Naive B cell (primary cell): Measurements from ENCODE around the gene CCDC69. TPM values are rescaled to one million over a fixed set of nuclear protein-coding genes. Genes with fewer than 3 reads are reported as not detected.
A peak's percentile ranks its signal among the peaks of the same experiment; 100 is the strongest.

Experiments used
- ATAC-seq, 2 donors: fragments of 150-1000 bp; cut with Tn5 transposase; 2 replicates each; pipeline ENCODE4 v1.10.0; 2021; ENCODE audit warnings: low read depth in 2 of 2, mild to moderate bottlenecking in 2 of 2, moderate library complexity in 2 of 2
- DNase-seq: peaks from one replicate; pipeline ENCODE4 v3.0.0; 2022
- H3K27ac Mint-ChIP-seq, 6 donors: one replicate each; pipeline ENCODE4 v1.8.0; 2020 to 2022; ENCODE audit warnings: mild to moderate bottlenecking in 6 of 6, mixed read lengths in 6 of 6, moderate library complexity in 5 of 6, inconsistent platforms in 2 of 6
- H3K27me3 Mint-ChIP-seq, 3 donors: one replicate each; pipeline ENCODE4 v1.8.0; 2021 to 2022; ENCODE audit warnings: mixed read lengths in 3 of 3, mild to moderate bottlenecking in 1 of 3
- H3K36me3 Mint-ChIP-seq, 2 donors: one replicate each; pipeline ENCODE4 v1.8.0; 2020 to 2022; ENCODE audit warnings: mixed read lengths in 2 of 2, inconsistent platforms in 1 of 2, mild to moderate bottlenecking in 1 of 2
- H3K4me1 Mint-ChIP-seq, 3 donors: one replicate each; pipeline ENCODE4 v1.8.0; 2020 to 2022; ENCODE audit warnings: mixed read lengths in 3 of 3, inconsistent platforms in 1 of 3, mild to moderate bottlenecking in 1 of 3, moderate library complexity in 1 of 3
- H3K4me3 Mint-ChIP-seq, 8 donors: one replicate each; pipeline ENCODE4 v1.8.0; 2020 to 2022; ENCODE audit warnings: mild to moderate bottlenecking in 8 of 8, mixed read lengths in 8 of 8, moderate library complexity in 8 of 8, inconsistent platforms in 2 of 8
- H3K9me3 Mint-ChIP-seq, 7 donors: one replicate each; pipeline ENCODE4 v1.8.0; 2020 to 2022; ENCODE audit warnings: mixed read lengths in 7 of 7, mild to moderate bottlenecking in 5 of 7, inconsistent platforms in 2 of 7, moderate library complexity in 1 of 7
- polyA plus RNA-seq, 6 donors: library from polyadenylated mRNA; unstranded; fragments of 300-500 nt; fragmentation: Illumina TruSeq; gene quantifications; one replicate each; pipeline ENCODE4 v1.2.3, GENCODE V29; 2021; ENCODE audit warnings: low read depth in 6 of 6

Gene CCDC69
- polyA plus RNA-seq, 6 donors from 2014 or later = 76.4 to 143 (median 98.1) TPM

DNA sequence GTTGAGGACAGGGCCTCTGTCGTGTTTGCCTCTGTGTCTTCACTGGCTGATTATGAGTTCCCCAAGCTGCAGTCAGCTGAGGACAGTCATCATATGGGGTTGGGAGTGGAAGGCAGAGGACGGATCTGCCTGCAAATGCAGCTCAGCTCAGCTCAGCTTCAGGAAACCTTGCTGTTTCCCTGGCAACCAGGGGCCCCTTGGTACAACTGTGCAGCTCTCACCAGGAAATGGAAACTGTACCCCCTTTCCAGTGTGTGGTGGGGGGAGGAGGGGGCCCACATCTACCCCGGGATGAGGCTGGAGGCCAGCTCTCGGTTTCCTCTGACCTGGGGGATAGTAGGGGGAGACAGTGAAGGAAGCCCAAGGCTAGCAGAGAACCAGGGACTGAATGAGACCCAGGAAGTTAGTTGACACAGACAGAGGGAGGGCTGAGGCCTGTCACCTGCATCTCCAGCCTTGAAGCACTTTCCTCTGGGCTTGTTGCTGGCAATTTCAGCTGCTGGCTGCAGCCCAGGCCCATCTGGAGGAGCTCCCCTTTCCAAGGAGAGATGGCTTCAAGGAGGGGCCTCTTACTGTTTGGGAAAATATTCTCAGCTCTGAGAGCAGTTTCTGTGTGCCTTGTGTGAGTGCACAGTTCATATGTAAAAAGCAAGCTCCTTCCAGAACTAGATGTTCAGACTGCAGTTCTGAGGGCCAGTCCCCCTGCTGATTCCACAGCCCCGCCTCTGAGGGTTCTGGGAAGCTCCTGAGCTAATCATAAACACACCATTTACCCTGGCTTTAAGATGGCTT is 73.2 kb downstream of the CCDC69 start:
- ATAC-seq (peak; percentile 56 to 64), DNase-seq (peak; percentile 55)
- Mint-ChIP-seq H3K4me3 (peak overlapping the region; percentile 73 to 91 (median 84)), H3K27me3 (no peaks in the 10 kb centered on the region), H3K27ac (peak overlapping the region; percentile 93 to 97 (median 94)), H3K4me1 (peaks cover 85 to 96% (median 95%) of the 10 kb centered on the region in 3 donors), H3K9me3 (no peaks in the 10 kb centered on the region), H3K36me3 (peaks cover 5 to 13% of the 10 kb centered on the region in 2 donors)

- H3K27me3 Mint-ChIP-seq = no peaks in the 10 kb centered on the region
- peak overlapping the region in 7 of 8 donors; percentile 17 to 80 (median 66) for H3K4me3 Mint-ChIP-seq
- DNase-seq = no peak
- ATAC-seq = no peak
- peak overlapping the region; percentile 47 to 94 (median 80) for H3K27ac Mint-ChIP-seq
- H3K4me1 Mint-ChIP-seq = peaks cover 87 to 97% (median 96%) of the 10 kb centered on the region in 3 donors
- no peaks in the 10 kb centered on the region for H3K9me3 Mint-ChIP-seq
- peaks cover 6 to 24% of the 10 kb centered on the region in 2 donors for H3K36me3 Mint-ChIP-seq
Measured at GRCh38 chr5:151148583-151148982, 75.3 kb downstream of the CCDC69 start.

DNA sequence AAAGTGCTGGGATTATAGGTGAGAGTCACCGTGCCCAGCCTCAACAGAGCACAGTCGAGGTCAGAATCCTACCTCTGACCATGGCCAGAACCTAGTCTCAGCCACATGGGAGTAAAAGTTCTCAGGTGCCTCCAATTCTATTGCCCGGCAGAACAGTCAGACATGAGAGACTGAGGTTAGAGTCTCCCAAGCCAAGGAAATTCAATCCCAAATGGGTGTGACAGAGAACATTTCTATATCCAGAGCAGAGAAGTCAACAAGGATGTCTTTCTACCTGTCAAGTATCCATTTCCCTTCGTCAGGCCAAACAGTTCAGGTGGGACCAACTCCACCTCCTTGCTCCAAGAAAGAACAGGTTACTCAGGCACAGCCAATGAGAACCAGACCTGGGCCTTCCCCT is 76.9 kb downstream of the CCDC69 start:
- Mint-ChIP-seq H3K9me3 (no peaks in the 10 kb centered on the region), H3K4me1 (peaks cover 87 to 97% (median 96%) of the 10 kb centered on the region in 3 donors), H3K27ac (peak overlapping the region in 4 of 6 donors; percentile 66 to 94 (median 94)), H3K4me3 (peak overlapping the region in 1 of 8 donors; percentile 70), H3K27me3 (no peaks in the 10 kb centered on the region), H3K36me3 (peaks cover 4 to 20% of the 10 kb centered on the region in 2 donors)
- no peak for ATAC-seq
- no peak for DNase-seq

GRCh38 chr5:151146061-151146460 is 77.8 kb downstream of the CCDC69 start:
- Mint-ChIP-seq H3K27me3 (no peaks in the 10 kb centered on the region), H3K27ac (peak overlapping the region in 5 of 6 donors; percentile 74 to 95 (median 93)), H3K9me3 (no peaks in the 10 kb centered on the region), H3K4me1 (peaks cover 87 to 97% (median 96%) of the 10 kb centered on the region in 3 donors), H3K4me3 (peak overlapping the region in 3 of 8 donors; percentile 41 to 77 (median 69)), H3K36me3 (peaks cover 10 to 20% of the 10 kb centered on the region in 2 donors)
- ATAC-seq (no peak), DNase-seq (no peak)

DNA sequence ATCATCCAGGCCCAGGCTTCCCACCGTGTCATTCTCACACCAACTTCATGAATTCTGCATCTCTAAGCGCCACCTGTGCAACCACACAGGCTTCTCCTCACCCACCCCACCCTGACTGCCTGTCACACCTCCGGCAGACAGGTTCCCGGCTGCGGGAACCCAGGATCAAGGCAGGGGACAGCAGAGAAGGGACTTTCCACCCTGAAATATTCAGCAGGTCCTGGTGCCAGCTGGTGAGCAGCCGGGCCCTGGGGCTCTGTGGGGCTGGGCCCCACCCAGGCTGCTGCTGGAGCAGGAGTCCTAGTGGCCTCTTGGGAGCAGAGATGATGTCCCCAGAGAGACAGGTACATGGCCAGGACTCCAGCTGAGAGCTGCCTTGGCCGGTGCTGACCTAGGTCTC is 79.0 kb downstream of the CCDC69 start:
- Mint-ChIP-seq H3K4me1 (peaks cover 83 to 91% (median 90%) of the 10 kb centered on the region in 3 donors), H3K27me3 (no peaks in the 10 kb centered on the region), H3K9me3 (no peaks in the 10 kb centered on the region), H3K27ac (peak overlapping the region in 5 of 6 donors; percentile 93 to 99 (median 95)), H3K36me3 (peaks cover 10 to 20% of the 10 kb centered on the region in 2 donors), H3K4me3 (peak overlapping the region in 4 of 8 donors; percentile 6 to 80 (median 48))
- no peak for DNase-seq
- ATAC-seq = no peak

- Mint-ChIP-seq H3K4me1 (peaks cover 82 to 93% (median 88%) of the 10 kb centered on the region in 3 donors), H3K27ac (peak overlapping the region; percentile 93 to 99 (median 96)), H3K4me3 (peak overlapping the region in 7 of 8 donors; percentile 1 to 88 (median 67)), H3K9me3 (no peaks in the 10 kb centered on the region), H3K27me3 (no peaks in the 10 kb centered on the region), H3K36me3 (peaks cover 10 to 20% of the 10 kb centered on the region in 2 donors)
- DNase-seq (no peak), ATAC-seq (no peak)
Measured at GRCh38 chr5:151144275-151144674, 79.6 kb downstream of the CCDC69 start.

DNA sequence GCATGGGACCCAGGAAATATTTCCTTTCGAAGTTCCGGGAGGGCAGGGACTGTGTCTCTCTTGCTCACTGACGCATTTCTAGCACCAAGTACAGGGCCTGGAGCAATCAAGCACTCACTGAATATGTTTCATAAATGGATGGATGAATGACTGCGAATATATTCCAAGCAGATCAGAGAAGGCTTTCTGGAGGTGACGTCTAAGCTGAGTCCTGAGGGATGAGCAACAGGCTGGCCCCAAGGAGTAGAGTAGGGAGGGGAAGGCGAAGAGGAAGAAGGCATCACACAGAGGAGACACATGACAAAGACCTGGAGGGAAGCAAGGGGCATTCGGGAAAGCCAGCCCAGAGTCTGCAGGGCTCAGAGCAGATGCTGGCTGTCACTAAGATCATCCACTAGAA is 80.2 kb downstream of the CCDC69 start:
- ATAC-seq (no peak), DNase-seq (no peak)
- Mint-ChIP-seq H3K36me3 (peaks cover 14 to 25% of the 10 kb centered on the region in 2 donors), H3K4me3 (peak overlapping the region; percentile 1 to 96 (median 70)), H3K4me1 (peaks cover 81 to 93% (median 88%) of the 10 kb centered on the region in 3 donors), H3K27ac (peak overlapping the region; percentile 73 to 98 (median 94)), H3K9me3 (no peaks in the 10 kb centered on the region), H3K27me3 (no peaks in the 10 kb centered on the region)

DNA sequence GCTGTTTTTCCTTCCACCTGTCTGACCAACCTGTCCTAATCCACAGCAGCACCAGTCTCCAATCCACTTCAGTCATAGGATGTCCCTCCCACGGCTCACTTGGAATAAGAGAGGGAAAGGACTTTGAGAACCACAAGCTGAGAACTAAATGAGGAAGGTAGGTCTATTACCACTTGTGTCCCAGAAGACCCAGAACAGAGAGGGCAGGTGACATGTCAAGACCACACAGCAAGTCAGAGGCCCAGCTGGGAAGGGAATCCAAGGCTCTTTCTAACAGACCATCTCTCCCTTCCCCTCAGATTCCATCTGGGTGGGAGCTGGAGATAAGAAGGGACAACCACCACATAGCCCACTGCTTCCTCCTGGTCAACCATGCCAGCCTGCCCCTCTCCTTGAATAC is 81.0 kb downstream of the CCDC69 start:
- DNase-seq (no peak), ATAC-seq (no peak)
- H3K4me1 Mint-ChIP-seq = peaks cover 81 to 92% (median 88%) of the 10 kb centered on the region in 3 donors
- no peaks in the 10 kb centered on the region for H3K9me3 Mint-ChIP-seq
- no peaks in the 10 kb centered on the region for H3K27me3 Mint-ChIP-seq
- peak overlapping the region in 5 of 6 donors; percentile 73 to 98 (median 94) for H3K27ac Mint-ChIP-seq
- peak overlapping the region in 7 of 8 donors; percentile 83 to 96 (median 88) for H3K4me3 Mint-ChIP-seq
- peaks cover 21 to 32% of the 10 kb centered on the region in 2 donors for H3K36me3 Mint-ChIP-seq

DNA sequence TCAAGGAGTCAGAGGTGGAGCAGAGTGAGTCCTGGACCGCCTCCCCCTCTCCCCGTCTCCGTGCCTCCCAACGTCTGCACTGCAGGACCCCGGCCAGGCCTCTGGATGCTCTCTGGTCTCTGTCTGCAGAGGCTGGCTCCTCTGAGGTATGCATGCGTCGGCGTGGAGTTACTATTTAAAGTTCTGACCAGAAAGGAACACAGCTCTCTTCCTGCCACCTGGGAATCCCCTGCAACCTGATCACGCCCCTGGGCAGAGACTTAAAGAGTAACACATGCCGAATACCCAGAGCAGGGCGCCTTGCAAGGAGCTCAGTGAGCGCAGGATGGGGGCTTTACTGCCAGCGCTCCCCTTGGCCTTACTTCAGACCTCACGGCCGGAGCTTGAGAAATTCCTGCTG is 82.4 kb downstream of the CCDC69 start:
- H3K4me3 Mint-ChIP-seq = peak overlapping the region; percentile 83 to 96 (median 90)
- H3K27me3 Mint-ChIP-seq = no peaks in the 10 kb centered on the region
- ATAC-seq (peak; percentile 97 to 98), DNase-seq (peak; percentile 66)
- H3K4me1 Mint-ChIP-seq = peaks cover 81 to 91% (median 90%) of the 10 kb centered on the region in 3 donors
- H3K36me3 Mint-ChIP-seq = peaks cover 32 to 46% of the 10 kb centered on the region in 2 donors
- no peaks in the 10 kb centered on the region for H3K9me3 Mint-ChIP-seq
- H3K27ac Mint-ChIP-seq = peak overlapping the region; percentile 94 to 98 (median 97)

- Mint-ChIP-seq H3K9me3 (no peaks in the 10 kb centered on the region), H3K4me3 (peak overlapping the region; percentile 83 to 96 (median 90)), H3K27ac (peak overlapping the region; percentile 94 to 98 (median 97)), H3K36me3 (peaks cover 33 to 51% of the 10 kb centered on the region in 2 donors), H3K27me3 (no peaks in the 10 kb centered on the region), H3K4me1 (peaks cover 81 to 91% (median 89%) of the 10 kb centered on the region in 3 donors)
- DNase-seq (no peak), ATAC-seq (no peak)
Measured at GRCh38 chr5:151140686-151141459, 83.0 kb downstream of the CCDC69 start.

GRCh38 chr5:151139646-151140045 is 84.2 kb downstream of the CCDC69 start:
- H3K4me3 Mint-ChIP-seq = peak overlapping the region in 2 of 8 donors; percentile 54 to 85
- H3K27me3 Mint-ChIP-seq = no peaks in the 10 kb centered on the region
- peaks cover 36 to 56% of the 10 kb centered on the region in 2 donors for H3K36me3 Mint-ChIP-seq
- peaks cover 82 to 91% (median 89%) of the 10 kb centered on the region in 3 donors for H3K4me1 Mint-ChIP-seq
- peak overlapping the region; percentile 22 to 82 (median 75) for H3K27ac Mint-ChIP-seq
- ATAC-seq (no peak), DNase-seq (no peak)
- H3K9me3 Mint-ChIP-seq = no peaks in the 10 kb centered on the region

GRCh38 chr5:151139015-151139414 is 84.9 kb downstream of the CCDC69 start:
- ATAC-seq = no peak
- Mint-ChIP-seq H3K36me3 (peaks cover 33 to 58% of the 10 kb centered on the region in 2 donors), H3K27ac (peak overlapping the region; percentile 42 to 94 (median 78)), H3K4me3 (peak overlapping the region in 3 of 8 donors; percentile 15 to 37 (median 34)), H3K4me1 (peaks cover 82 to 91% (median 89%) of the 10 kb centered on the region in 3 donors), H3K27me3 (no peaks in the 10 kb centered on the region), H3K9me3 (no peaks in the 10 kb centered on the region)
- no peak for DNase-seq

GRCh38 chr5:151138114-151138513 is 85.8 kb downstream of the CCDC69 start:
- peaks cover 82 to 91% (median 89%) of the 10 kb centered on the region in 3 donors for H3K4me1 Mint-ChIP-seq
- H3K36me3 Mint-ChIP-seq = peaks cover 33 to 57% of the 10 kb centered on the region in 2 donors
- no peak overlapping the region for H3K4me3 Mint-ChIP-seq

More at GRCh38 chr5:151138114-151138513, 85.8 kb downstream of the CCDC69 start:
- ATAC-seq = no peak
- no peaks in the 10 kb centered on the region for H3K9me3 Mint-ChIP-seq
- H3K27me3 Mint-ChIP-seq = no peaks in the 10 kb centered on the region
- peak overlapping the region; percentile 6 to 94 (median 81) for H3K27ac Mint-ChIP-seq
- DNase-seq = no peak
